HepG2 (cell line): ENCODE data around the gene DNPH1. TPM values are rescaled to one million over a fixed set of nuclear protein-coding genes. Genes with fewer than 3 reads are reported as not detected.
A peak's percentile ranks its signal among the peaks of the same experiment; 100 is the strongest.

Source experiments
- ARNT ChIP-seq: fragments of 450-650 bp; IDR thresholded peaks from 2 replicates; pipeline ENCODE4 v1.6.1; 2017
- ATAD3A ChIP-seq: sonication (generic); formaldehyde crosslinking; IDR thresholded peaks from 2 replicates; pipeline ENCODE4 v1.4.0; 2020; ENCODE audit warnings: missing genetic modification reagents
- DNMT3B ChIP-seq: conservative IDR thresholded peaks from 2 replicates; pipeline ENCODE4 v1.6.1; 2016; ENCODE audit warnings: missing biosample characterization, control low read depth
- FOXP4 ChIP-seq: sonication (generic); formaldehyde crosslinking; IDR thresholded peaks from 2 replicates; pipeline ENCODE4 v1.4.0; 2020; ENCODE audit warnings: missing genetic modification reagents
- GATAD2A ChIP-seq: IDR thresholded peaks from 2 replicates; pipeline ENCODE4 v1.6.1; 2016
- HHEX ChIP-seq: IDR thresholded peaks from 2 replicates; pipeline ENCODE4 v1.6.1; 2016; ENCODE audit warnings: control low read depth
- JARID2 ChIP-seq: sonication (generic); formaldehyde crosslinking; IDR thresholded peaks from 2 replicates; pipeline ENCODE4 v1.8.1; 2023; ENCODE audit warnings: missing genetic modification reagents, inconsistent platforms; ENCODE audit not compliant: insufficient replicate concordance
- MYC ChIP-seq: sonication (generic); formaldehyde crosslinking; IDR thresholded peaks from 2 replicates; pipeline ENCODE4 v1.9.0; 2021; ENCODE audit warnings: missing genetic modification reagents, borderline replicate concordance
- NR2F1 ChIP-seq, 2 experiments: fragments of 450-650 bp in 1 of 2; formaldehyde crosslinking in 1 of 2; IDR thresholded peaks; 2 replicates each; pipeline versions ENCODE4 v1.5.0 to v1.6.1; 2016 to 2020; ENCODE audit warnings: mild to moderate bottlenecking in 1 of 2, missing compliant biosample characterization in 1 of 2, missing genetic modification reagents in 1 of 2, moderate library complexity in 1 of 2
- POLR2A ChIP-seq, 2 experiments: IDR thresholded peaks; 2 replicates each; pipeline ENCODE4 v1.6.1; 2011; ENCODE audit warnings: low read depth in 2 of 2, low read length in 2 of 2, mild to moderate bottlenecking in 1 of 2, moderate library complexity in 1 of 2; ENCODE audit not compliant: insufficient read depth in 1 of 2
- PRMT3 ChIP-seq: sonication (generic); formaldehyde crosslinking; IDR thresholded peaks from 2 replicates; pipeline ENCODE4 v1.8.1; 2022; ENCODE audit warnings: low read depth, mild to moderate bottlenecking, moderate library complexity, missing genetic modification reagents, borderline replicate concordance
- RAD21 ChIP-seq: fragments of 450-650 bp; formaldehyde crosslinking; IDR thresholded peaks from 2 replicates; pipeline ENCODE4 v1.5.0; 2020; ENCODE audit warnings: mild to moderate bottlenecking
- SAFB2 ChIP-seq: sonication (generic); formaldehyde crosslinking; IDR thresholded peaks from 2 replicates; pipeline ENCODE4 v1.5.1; 2020; ENCODE audit warnings: missing genetic modification reagents, low read depth, mild to moderate bottlenecking, borderline replicate concordance
- SKI ChIP-seq: fragments of 450-650 bp; IDR thresholded peaks from one replicate; pipeline ENCODE4 v1.6.1; 2018; ENCODE audit warnings: mild to moderate bottlenecking; ENCODE audit not compliant: partially characterized antibody
- SP2 ChIP-seq: sonication (generic); formaldehyde crosslinking; IDR thresholded peaks from 2 replicates; pipeline ENCODE4 v1.5.1; 2020; ENCODE audit warnings: mild to moderate bottlenecking, missing genetic modification reagents
- SRY ChIP-seq: sonication (generic); formaldehyde crosslinking; IDR thresholded peaks from 2 replicates; pipeline ENCODE4 v1.8.0; 2022; ENCODE audit warnings: mild to moderate bottlenecking, missing genetic modification reagents
- TGIF2 ChIP-seq: IDR thresholded peaks from 2 replicates; pipeline ENCODE4 v1.6.1; 2016; ENCODE audit warnings: control low read depth, missing compliant biosample characterization
- THAP11 ChIP-seq: IDR thresholded peaks from 2 replicates; pipeline ENCODE4 v1.6.1; 2016; ENCODE audit warnings: missing biosample characterization, missing genetic modification reagents
- ZKSCAN5 ChIP-seq: sonication (generic); formaldehyde crosslinking; IDR thresholded peaks from 2 replicates; pipeline ENCODE4 v1.5.1; 2020; ENCODE audit warnings: mild to moderate bottlenecking, missing genetic modification reagents
- ZMYM3 ChIP-seq: sonication (generic); formaldehyde crosslinking; IDR thresholded peaks from 2 replicates; pipeline ENCODE4 v1.5.1; 2020; ENCODE audit warnings: mild to moderate bottlenecking, missing genetic modification reagents
- ZMYM4 ChIP-seq: sonication (generic); formaldehyde crosslinking; IDR thresholded peaks from 2 replicates; pipeline ENCODE4 v1.8.1; 2023; ENCODE audit warnings: mild to moderate bottlenecking, missing genetic modification reagents
- ZNF280D ChIP-seq: sonication (generic); formaldehyde crosslinking; IDR thresholded peaks from 2 replicates; pipeline ENCODE4 v1.5.1; 2020; ENCODE audit warnings: mild to moderate bottlenecking, missing genetic modification reagents
- ZNF34 ChIP-seq: sonication (generic); formaldehyde crosslinking; IDR thresholded peaks from 2 replicates; pipeline ENCODE4 v1.4.0; 2020; ENCODE audit warnings: mild to moderate bottlenecking, missing genetic modification reagents, borderline replicate concordance
- ZNF749 ChIP-seq: sonication (generic); formaldehyde crosslinking; IDR thresholded peaks from 2 replicates; pipeline ENCODE4 v1.8.0; 2022; ENCODE audit warnings: mild to moderate bottlenecking, missing genetic modification reagents, moderate library complexity, borderline replicate concordance
- ZSCAN21 ChIP-seq: sonication (generic); formaldehyde crosslinking; IDR thresholded peaks from 2 replicates; pipeline ENCODE4 v1.8.0; 2022; ENCODE audit warnings: mild to moderate bottlenecking, missing genetic modification reagents, moderate library complexity, borderline replicate concordance
- polyA plus RNA-seq, 8 experiments: library from polyadenylated mRNA; depleted of rRNA in 3 of 8; stranded (reverse) in 7 of 8; unstranded in 1 of 8; fragments of >200 nt; fragmentation: Illumina TruSeq in 4 of 8; extraction: Trizol in 4 of 8; gene quantifications; 2 replicates each; pipeline versions ENCODE4 v1.2.1 to v1.2.3, GENCODE V29; 2011 to 2016; ENCODE audit warnings: low read depth in 4 of 8, missing spikeins in 1 of 8, mixed read lengths in 1 of 8; ENCODE audit not compliant: insufficient read depth in 1 of 8
- total RNA-seq, 5 experiments: library from RNA; depleted of rRNA; stranded (reverse); fragments of >200 nt; fragmentation: Illumina TruSeq; extraction: Trizol; gene quantifications; 2 replicates each; pipeline ENCODE4 v1.2.3, GENCODE V29; 2016; ENCODE audit warnings: low read depth in 1 of 5
- TF ChIP-seq, protein P1 (sequence below): sonication (generic); formaldehyde crosslinking; IDR thresholded peaks from 2 replicates; pipeline ENCODE4 v1.4.0; 2020; ENCODE audit warnings: missing genetic modification reagents, low read depth, mild to moderate bottlenecking, borderline replicate concordance

The DNPH1 gene
- total and polyA plus RNA-seq, 2 of the 13 experiments (the other 11 are each of a cell fraction or from before 2014, with no cell fraction given), result 56.5 to 75.1 TPM

GRCh38 chr6:43278524-43279078 lies 49.3 kb upstream of the DNPH1 start (continued):
- TF ChIP-seq SKI (peak; percentile 66), MYC (peak; percentile 66; the same call in 1 of the 2 replicates), ZMYM4 (CRISPR knock-in tag) (no peak), PRMT3 (CRISPR knock-in tag) (no peak), SRY (CRISPR knock-in tag) (0 out of 2 replicates have a peak, but pooled peaks have one; percentile 20), ZKSCAN5 (CRISPR knock-in tag) (no peak), ZNF34 (peak; percentile 78; the same call in 1 of the 2 replicates), DNMT3B (CRISPR knock-in tag) (no peak), ATAD3A (CRISPR knock-in tag) (no peak), ZNF280D (CRISPR knock-in tag) (no peak; the same call in 1 of the 2 replicates), TGIF2 (CRISPR knock-in tag) (no peak), JARID2 (CRISPR knock-in tag) (no peak), SAFB2 (CRISPR knock-in tag) (peak; percentile 28; the same call in 1 of the 2 replicates), HHEX (CRISPR knock-in tag) (no peak), POLR2A (IDR thresholded peaks at IDR 0.05; ENCODE audit: insufficient read depth in 1 of 2, low read depth in 2 of 2, low read length in 2 of 2) (peak in 1 of 2 experiments; percentile 42; a peak in 1 of 4 replicates), ZSCAN21 (CRISPR knock-in tag) (peak; percentile 58; the same call in 1 of the 2 replicates), NR2F1 (CRISPR knock-in tag; IDR thresholded peaks at IDR 0.05) (no peak), ZNF749 (CRISPR knock-in tag) (0 out of 2 replicates have a peak, but pooled peaks have one; percentile 35), THAP11 (CRISPR knock-in tag) (no peak; the same call in 1 of the 2 replicates), RAD21 (0 out of 2 replicates have a peak, but pooled peaks have one; percentile 46), ZMYM3 (CRISPR knock-in tag) (peak; percentile 85), GATAD2A (CRISPR knock-in tag) (peak; percentile 69; the same call in 1 of the 2 replicates), SP2 (no peak), FOXP4 (CRISPR knock-in tag) (peak; percentile 33; the same call in 1 of the 2 replicates), ARNT (no peak)
- TF ChIP-seq, protein P1, sequence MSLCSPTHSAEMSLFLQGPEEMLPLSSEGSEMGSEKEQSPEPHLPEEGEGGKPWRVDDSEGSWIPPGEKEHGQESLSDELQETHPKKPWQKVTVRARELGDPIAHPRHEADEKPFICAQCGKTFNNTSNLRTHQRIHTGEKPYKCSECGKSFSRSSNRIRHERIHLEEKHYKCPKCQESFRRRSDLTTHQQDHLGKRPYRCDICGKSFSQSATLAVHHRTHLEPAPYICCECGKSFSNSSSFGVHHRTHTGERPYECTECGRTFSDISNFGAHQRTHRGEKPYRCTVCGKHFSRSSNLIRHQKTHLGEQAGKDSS, result peak; percentile 82; the same call in 1 of the 2 replicates
